GM18508 (cell line): ENCODE data around the gene GNA15.
"Not testable (repeated sequence)": the region's sequence is repeated elsewhere in the genome, so short reads cannot be mapped to it uniquely, and the experiment has no call there.

Experiments
- ATAC-seq: cut with Tn5 transposase; IDR thresholded peaks from one replicate; pipeline ENCODE4 v1.9.1; 2021; ENCODE audit warnings: moderate number of reproducible peaks; ENCODE audit not compliant: insufficient read depth, unreplicated experiment

GNA15 gene

DNA sequence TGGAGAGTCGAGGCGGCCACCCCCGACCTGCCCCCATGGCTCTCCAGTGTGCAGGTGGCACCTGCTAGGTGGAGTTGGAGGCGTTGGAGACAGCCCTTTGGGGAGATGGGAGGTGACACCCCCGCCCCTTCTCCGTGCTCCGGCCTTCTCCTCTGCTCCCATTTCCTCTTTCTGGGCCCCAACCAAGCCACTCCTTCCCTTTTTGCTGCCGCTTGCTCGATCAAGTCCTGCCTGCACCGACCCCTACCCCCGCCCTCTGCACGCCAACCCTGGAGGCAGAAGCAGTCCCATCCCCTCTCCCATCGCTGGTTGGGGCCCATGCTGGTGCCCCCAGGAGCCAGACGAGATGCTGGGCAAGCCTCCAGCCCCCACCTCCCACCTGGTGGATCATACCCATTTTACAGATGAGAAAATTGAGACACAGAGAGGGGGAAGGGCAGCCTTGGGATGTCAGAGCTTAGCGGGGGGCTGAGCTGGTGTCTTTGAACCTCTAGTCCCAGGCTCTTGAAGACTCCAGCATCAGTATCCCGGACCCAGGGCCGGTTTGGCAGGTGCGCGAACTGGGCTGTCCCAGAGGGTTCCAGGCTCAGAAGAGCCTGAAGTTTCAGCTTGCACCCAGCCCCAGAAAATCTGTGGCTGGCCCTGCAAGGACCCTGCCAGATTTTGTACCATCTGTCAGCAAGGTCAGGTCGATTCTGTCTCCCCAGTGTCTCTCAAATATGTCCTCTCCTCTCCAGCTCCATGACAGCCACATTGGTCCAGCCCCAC lies 10.3 kb downstream of the GNA15 start:
- ATAC-seq: no peak

DNA sequence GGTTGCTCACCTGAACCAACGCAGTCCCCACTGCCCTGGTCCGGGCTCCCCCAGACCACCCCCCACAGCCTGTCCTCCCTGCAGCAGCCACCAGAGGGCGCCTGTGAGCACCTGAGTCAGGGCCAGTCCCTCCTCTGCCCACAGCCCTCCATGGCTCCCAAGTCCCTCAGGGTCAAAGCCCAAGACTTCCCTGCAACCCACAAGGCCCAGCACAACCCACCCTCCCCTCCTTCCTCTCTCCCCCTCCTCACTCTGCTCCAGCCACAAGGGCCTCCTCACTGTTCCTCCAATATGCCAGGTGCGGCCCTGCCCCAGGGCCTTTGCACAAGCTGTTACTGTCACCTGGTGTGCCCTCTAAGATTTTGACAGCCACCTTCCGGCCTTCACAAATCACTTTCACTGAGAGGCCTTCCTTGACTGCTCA lies 10.9 kb downstream of the GNA15 start:
- no peak for ATAC-seq

DNA sequence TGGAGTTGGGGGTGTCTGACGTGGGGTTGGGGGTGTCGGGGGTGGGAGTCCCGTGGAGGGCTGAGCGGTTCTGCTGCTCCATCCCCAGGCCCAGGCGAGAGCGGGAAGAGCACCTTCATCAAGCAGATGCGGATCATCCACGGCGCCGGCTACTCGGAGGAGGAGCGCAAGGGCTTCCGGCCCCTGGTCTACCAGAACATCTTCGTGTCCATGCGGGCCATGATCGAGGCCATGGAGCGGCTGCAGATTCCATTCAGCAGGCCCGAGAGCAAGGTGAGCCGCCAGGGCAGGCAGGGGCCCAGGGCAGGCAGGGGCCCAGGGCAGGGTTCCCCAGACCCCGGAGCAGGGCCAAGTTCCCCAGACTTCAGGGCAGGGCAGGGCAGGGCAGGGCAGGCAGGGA lies 12.7 kb downstream of the GNA15 start:
- no peak for ATAC-seq

DNA sequence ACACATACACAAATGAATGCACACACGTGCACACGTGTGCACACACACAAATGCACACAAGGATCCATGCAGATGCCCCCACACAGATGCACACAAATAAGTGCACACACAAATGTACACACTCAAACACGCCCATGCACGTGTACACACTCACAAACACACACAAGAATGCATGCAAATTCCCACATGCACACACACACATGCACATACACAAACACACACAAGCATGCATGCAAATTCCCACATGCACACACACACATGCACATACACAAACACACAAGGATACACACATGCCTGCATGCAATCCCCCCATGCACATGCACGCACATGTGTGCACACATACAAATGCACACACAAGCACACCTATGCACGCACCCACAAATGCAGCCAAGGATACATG lies 13.3 kb downstream of the GNA15 start:
- ATAC-seq: no peak

- no peak for ATAC-seq
Observed at GRCh38 chr19:3149526-3150505, 14.0 kb downstream of the GNA15 start.

- ATAC-seq: no peak
Observed at GRCh38 chr19:3150739-3151329, 15.0 kb downstream of the GNA15 start.

- ATAC-seq: no peak
Observed at GRCh38 chr19:3151563-3152418, 16.0 kb downstream of the GNA15 start.

GRCh38 chr19:3152419-3152780 lies 16.6 kb downstream of the GNA15 start:
- ATAC-seq: no peak

DNA sequence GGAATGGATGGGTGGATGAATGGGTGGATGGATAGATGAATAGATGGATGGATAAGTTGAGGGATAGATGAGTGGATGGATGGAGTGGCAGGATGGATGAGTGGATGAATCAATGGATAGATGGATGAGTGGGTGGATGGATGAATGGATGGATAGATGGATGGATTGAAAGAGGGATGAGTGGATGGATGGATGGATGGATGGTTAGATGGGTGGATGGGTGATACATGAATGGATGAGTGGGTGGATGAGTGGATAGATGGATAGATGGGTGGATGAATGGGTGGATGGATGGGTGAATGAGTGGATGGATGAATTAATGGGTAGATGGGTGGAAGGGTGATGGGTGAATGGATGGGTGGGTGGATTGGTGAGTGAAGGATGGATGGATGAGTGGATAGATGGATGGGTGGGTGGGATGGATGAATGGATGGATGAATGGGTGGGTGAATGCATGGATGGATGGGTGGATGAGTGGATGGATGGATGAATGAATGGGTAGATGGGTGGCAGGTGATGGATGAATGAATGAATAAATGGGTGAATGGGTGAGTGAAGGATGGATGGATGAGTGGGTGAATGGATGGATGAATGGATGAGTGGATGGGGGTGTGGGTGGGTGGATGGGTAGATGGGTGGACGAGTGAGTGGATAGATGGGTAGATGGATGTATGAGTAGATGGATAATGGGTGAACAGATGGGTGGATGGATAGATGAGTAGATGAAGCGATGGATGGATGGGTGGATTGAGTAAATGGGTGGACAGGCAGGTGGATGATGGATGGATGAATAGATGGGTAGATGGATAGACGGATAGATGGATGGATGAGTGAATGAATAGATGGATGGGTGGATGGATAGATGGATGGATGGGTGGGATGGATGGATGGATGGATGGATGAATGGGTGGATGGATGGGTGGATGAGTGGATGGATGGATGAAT lies 17.7 kb downstream of the GNA15 start:
- no peak for ATAC-seq

DNA sequence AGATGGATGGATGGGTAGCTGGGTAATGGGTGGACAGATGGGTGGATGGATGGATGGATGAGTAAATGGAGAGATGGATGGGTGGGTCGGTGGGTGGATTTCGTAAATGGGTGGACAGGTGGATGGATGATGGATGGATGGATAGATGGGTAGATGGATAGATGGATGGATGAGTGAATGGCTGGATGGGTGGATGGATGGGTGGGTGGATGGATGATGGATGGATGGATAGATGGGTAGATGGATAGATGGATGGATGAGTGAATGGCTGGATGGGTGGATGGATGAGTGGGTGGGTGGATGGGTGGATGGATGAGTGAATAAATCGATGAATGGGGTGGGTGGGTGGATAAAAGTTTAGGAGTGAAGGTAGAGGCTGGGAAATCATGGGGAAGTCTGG lies 18.6 kb downstream of the GNA15 start:
- ATAC-seq: not testable (repeated sequence)

DNA sequence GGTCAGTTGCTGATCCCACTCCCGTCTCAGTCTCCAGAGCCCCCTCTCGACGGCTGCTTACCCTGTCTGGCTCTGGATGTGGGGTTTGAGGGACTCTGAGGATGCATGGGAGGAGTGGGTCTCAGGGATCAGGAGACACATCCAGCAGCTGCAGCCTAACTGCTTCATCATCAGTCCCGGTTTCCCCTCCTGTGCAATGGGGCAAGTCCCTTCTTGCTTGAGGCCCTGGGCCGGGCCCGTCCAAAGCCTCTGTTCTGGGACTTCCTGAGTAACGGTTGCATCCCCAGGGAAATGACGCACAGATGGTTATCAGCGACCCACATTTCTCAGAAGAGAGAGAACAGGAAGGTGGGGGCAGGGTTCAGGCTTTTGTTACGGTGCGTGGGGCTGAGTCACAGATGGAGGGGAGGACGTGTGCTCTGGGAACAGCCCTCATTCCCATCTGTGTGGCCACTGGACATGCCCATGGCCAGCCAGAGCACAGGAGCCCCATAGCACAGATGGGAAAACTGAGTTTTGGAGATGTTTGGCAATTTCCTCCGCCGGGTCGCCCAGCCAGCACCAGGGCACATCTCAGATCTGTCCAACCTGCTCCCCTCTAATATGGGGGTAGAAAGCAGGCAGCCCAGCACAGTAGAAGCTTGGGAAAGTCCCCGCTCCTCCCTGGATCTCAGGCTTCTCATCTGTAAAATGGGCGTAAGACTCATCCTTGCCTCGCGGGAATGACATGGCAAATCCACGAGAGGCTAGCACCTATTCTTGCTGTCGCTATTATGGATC lies 19.3 kb downstream of the GNA15 start:
- ATAC-seq: peak; percentile 46

- ATAC-seq: no peak
Observed at GRCh38 chr19:3157096-3157845, 21.4 kb downstream of the GNA15 start.

DNA sequence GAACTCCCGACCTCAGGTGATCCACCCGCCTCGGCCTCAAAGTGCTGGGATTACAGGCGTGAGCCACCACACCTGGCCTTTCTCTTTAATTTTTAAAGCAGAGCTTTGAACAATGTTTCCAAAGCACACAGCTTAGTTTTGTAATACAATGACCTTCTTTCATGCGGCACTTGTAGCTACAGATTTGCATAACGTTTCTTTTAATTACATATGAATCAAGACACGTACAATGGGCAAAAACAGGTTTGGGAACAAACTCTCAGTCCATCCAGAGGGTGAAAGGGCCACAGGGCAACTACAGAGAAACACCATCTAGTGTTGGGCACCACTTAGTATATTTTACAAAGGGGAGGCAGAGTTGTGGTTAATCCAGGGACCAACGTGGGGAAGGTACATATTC lies 23.7 kb downstream of the GNA15 start:
- ATAC-seq: no peak

DNA sequence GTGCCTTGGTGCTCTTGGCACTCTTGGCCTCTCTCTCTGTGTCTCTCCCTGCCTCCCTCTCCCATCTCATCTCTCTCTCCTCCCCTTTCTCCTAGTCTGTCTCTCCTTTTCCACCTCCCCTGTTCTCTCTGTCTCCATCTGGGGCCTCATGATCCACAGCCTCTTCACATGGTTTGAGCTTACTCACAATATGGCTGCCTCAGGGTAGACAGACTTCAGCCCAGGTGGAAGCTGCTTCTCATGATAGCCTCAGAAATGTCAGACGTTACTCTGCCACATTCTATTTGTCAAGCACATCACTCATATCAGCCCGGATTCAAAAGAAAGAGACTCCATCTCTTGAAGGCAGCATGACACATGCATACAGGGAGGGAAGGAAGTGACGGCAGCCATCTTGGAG lies 24.4 kb downstream of the GNA15 start:
- no peak for ATAC-seq

- ATAC-seq: no peak
Observed at GRCh38 chr19:3161453-3161852, 25.6 kb downstream of the GNA15 start.

DNA sequence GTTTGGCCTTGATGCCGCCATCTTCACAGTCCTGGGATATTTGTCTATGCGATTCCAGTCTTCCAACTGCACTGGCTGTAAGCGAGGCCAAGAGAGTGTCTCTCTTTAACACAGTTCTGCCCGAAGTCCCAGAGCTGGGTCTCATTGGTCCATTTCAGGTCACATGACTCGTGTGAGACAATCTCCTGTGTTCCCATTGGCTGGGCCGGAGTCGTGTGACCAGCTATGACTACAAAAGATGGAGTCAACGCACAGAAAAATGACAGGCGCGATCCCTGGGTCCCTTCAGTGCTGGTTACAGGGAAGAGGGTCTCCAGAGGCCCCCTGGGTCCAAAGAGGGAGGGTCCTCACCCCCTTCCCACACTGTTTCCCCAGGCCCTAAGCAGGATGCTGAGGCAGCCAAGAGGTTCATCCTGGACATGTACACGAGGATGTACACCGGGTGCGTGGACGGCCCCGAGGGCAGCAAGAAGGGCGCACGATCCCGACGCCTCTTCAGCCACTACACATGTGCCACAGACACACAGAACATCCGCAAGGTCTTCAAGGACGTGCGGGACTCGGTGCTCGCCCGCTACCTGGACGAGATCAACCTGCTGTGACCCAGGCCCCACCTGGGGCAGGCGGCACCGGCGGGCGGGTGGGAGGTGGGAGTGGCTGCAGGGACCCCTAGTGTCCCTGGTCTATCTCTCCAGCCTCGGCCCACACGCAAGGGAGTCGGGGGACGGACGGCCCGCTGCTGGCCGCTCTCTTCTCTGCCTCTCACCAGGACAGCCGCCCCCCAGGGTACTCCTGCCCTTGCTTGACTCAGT lies 26.8 kb downstream of the GNA15 start:
- ATAC-seq: no peak
